Islet precursor cell (in vitro differentiated cells): ENCODE results near the gene SNRNP25.
A peak's percentile ranks its signal among the peaks of the same experiment; 100 is the strongest.

Experiments
- DNase-seq: peaks from one replicate; pipeline ENCODE4 v3.0.0-alpha.2; 2018

SNRNP25 gene

GRCh38 chr16:78444-79150 lies 25.0 kb downstream of the SNRNP25 start:
- DNase-seq = no peak

- DNase-seq = no peak
Observed at GRCh38 chr16:79151-80054, 25.8 kb downstream of the SNRNP25 start.

- DNase-seq = no peak
Observed at GRCh38 chr16:83060-83603, 29.5 kb downstream of the SNRNP25 start.

GRCh38 chr16:83781-84615 lies 30.4 kb downstream of the SNRNP25 start:
- no peak for DNase-seq

GRCh38 chr16:84718-85406 lies 31.2 kb downstream of the SNRNP25 start:
- no peak for DNase-seq

GRCh38 chr16:85407-85782 lies 31.8 kb downstream of the SNRNP25 start:
- DNase-seq = no peak

GRCh38 chr16:85865-86264 lies 32.2 kb downstream of the SNRNP25 start:
- no peak for DNase-seq

GRCh38 chr16:86483-86952 lies 32.9 kb downstream of the SNRNP25 start:
- DNase-seq = no peak

GRCh38 chr16:88613-89012 lies 35.0 kb downstream of the SNRNP25 start:
- no peak for DNase-seq

- DNase-seq = no peak
Observed at GRCh38 chr16:89391-90302, 36.0 kb downstream of the SNRNP25 start.

GRCh38 chr16:91484-91883 lies 37.9 kb downstream of the SNRNP25 start:
- DNase-seq = no peak

GRCh38 chr16:92431-93339 lies 39.1 kb downstream of the SNRNP25 start:
- DNase-seq = peak; percentile 42

GRCh38 chr16:94918-95265 lies 41.3 kb downstream of the SNRNP25 start:
- DNase-seq = no peak

GRCh38 chr16:96935-97381 lies 43.3 kb downstream of the SNRNP25 start:
- peak; percentile 93 for DNase-seq

GRCh38 chr16:97822-98221 lies 44.2 kb downstream of the SNRNP25 start:
- DNase-seq = peak; percentile 80

- peak; percentile 29 for DNase-seq
Observed at GRCh38 chr16:100989-101388, 47.4 kb downstream of the SNRNP25 start.

- peak; percentile 48 for DNase-seq
Observed at GRCh38 chr16:101586-101985, 48.0 kb downstream of the SNRNP25 start.

- no peak for DNase-seq
Observed at GRCh38 chr16:102060-102855, 48.6 kb downstream of the SNRNP25 start.

- DNase-seq = no peak
Observed at GRCh38 chr16:104355-104754, 50.7 kb downstream of the SNRNP25 start.
